WTC11 (cell line): ENCODE results near the gene CDYL. TPM values are rescaled to one million over a fixed set of nuclear protein-coding genes. Genes with fewer than 3 reads are reported as not detected.

Source experiments
- ATAC-seq: fragments of 200-7000 bp; cut with Tn5 transposase; 2 replicates; pipeline ENCODE4 v1.10.0; 2021; ENCODE audit warnings: mild to moderate bottlenecking, moderate library complexity
- CTCF ChIA-PET: fragments of 300-600 bp; sonication (Branson Sonifier 250); formaldehyde crosslinking; loops from one replicate; lab custom pipeline; 2021; ENCODE audit warnings: antibody characterized with exemption; lab: Charles Lee
- POLR2A ChIA-PET: fragments of 350-600 bp; sonication (Branson Sonifier 250); formaldehyde crosslinking; loops from one replicate; lab custom pipeline; 2021; ENCODE audit warnings: antibody characterized with exemption; lab: Charles Lee
- DNase-seq: peaks from one replicate; pipeline ENCODE4 v3.0.0; 2021; ENCODE audit warnings: low spot score
- H3K27ac Mint-ChIP-seq: 2 replicates; pipeline ENCODE4 v1.8.0; 2021; ENCODE audit warnings: mixed read lengths
- H3K27me3 Mint-ChIP-seq: 2 replicates; pipeline ENCODE4 v1.8.0; 2021; ENCODE audit warnings: low read depth, mild to moderate bottlenecking, moderate library complexity, mixed read lengths
- H3K36me3 Mint-ChIP-seq: 2 replicates; pipeline ENCODE4 v1.8.0; 2021; ENCODE audit warnings: mixed read lengths
- H3K4me1 Mint-ChIP-seq: 2 replicates; pipeline ENCODE4 v1.8.0; 2022; ENCODE audit warnings: mixed read lengths
- H3K4me3 Mint-ChIP-seq: 2 replicates; pipeline ENCODE4 v1.8.0; 2021; ENCODE audit warnings: mild to moderate bottlenecking, moderate library complexity, mixed read lengths
- H3K9me3 Mint-ChIP-seq: 2 replicates; pipeline ENCODE4 v1.8.0; 2021; ENCODE audit warnings: mixed read lengths
- AFF4 ChIP-seq: sonication (generic); formaldehyde crosslinking; IDR thresholded peaks from 2 replicates; pipeline ENCODE4 v1.8.1; 2023; ENCODE audit warnings: mild to moderate bottlenecking, missing genetic modification reagents, borderline replicate concordance
- AR ChIP-seq: fragments of 250-450 bp; sonication (Bioruptor Pico); IDR thresholded peaks from 2 replicates; pipeline ENCODE4 v1.9.0; 2021; ENCODE audit warnings: mild to moderate bottlenecking
- CREB1 ChIP-seq: sonication (generic); formaldehyde crosslinking; IDR thresholded peaks from 2 replicates; pipeline ENCODE4 v1.8.0; 2023; ENCODE audit warnings: mild to moderate bottlenecking, missing genetic modification reagents
- CREM ChIP-seq: sonication (generic); formaldehyde crosslinking; IDR thresholded peaks from 2 replicates; pipeline ENCODE4 v1.8.1; 2022; ENCODE audit warnings: mild to moderate bottlenecking, missing genetic modification reagents, moderate library complexity
- FOXJ3 ChIP-seq: sonication (generic); formaldehyde crosslinking; IDR thresholded peaks from 2 replicates; pipeline ENCODE4 v1.9.0; 2021; ENCODE audit warnings: missing genetic modification reagents, mild to moderate bottlenecking, borderline replicate concordance
- GABPB1 ChIP-seq: sonication (generic); formaldehyde crosslinking; IDR thresholded peaks from 2 replicates; pipeline ENCODE4 v1.8.1; 2023; ENCODE audit warnings: mild to moderate bottlenecking, missing genetic modification reagents
- GRHL2 ChIP-seq: fragments of 250-450 bp; sonication (Bioruptor Pico); IDR thresholded peaks from 2 replicates; pipeline ENCODE4 v1.8.0; 2022; ENCODE audit warnings: mild to moderate bottlenecking, moderate library complexity; ENCODE audit not compliant: insufficient replicate concordance, severe bottlenecking
- HMGA2 ChIP-seq: fragments of 250-450 bp; sonication (Bioruptor Pico); IDR thresholded peaks from 2 replicates; pipeline ENCODE4 v1.4.0; 2021; ENCODE audit warnings: mild to moderate bottlenecking, moderate library complexity
- JUN ChIP-seq: sonication (generic); formaldehyde crosslinking; IDR thresholded peaks from 2 replicates; pipeline ENCODE4 v1.8.0; 2023; ENCODE audit warnings: mild to moderate bottlenecking, missing genetic modification reagents
- NR3C1 ChIP-seq: sonication (generic); formaldehyde crosslinking; conservative IDR thresholded peaks from 2 replicates; pipeline ENCODE4 v1.8.1; 2023; ENCODE audit warnings: low read depth, mild to moderate bottlenecking, missing genetic modification reagents
- PREB ChIP-seq: sonication (generic); formaldehyde crosslinking; IDR thresholded peaks from 2 replicates; pipeline ENCODE4 v1.8.1; 2022; ENCODE audit warnings: mild to moderate bottlenecking, missing genetic modification reagents, moderate library complexity, borderline replicate concordance
- PRRX2 ChIP-seq: fragments of 250-450 bp; sonication (Bioruptor Pico); IDR thresholded peaks from 2 replicates; pipeline ENCODE4 v1.8.0; 2021; ENCODE audit warnings: mild to moderate bottlenecking
- RORB ChIP-seq: fragments of 250-450 bp; sonication (Bioruptor Pico); IDR thresholded peaks from 2 replicates; pipeline ENCODE4 v1.9.0; 2021; ENCODE audit warnings: mild to moderate bottlenecking
- TCF7 ChIP-seq: sonication (generic); formaldehyde crosslinking; IDR thresholded peaks from 2 replicates; pipeline ENCODE4 v1.8.0; 2022; ENCODE audit warnings: mild to moderate bottlenecking, low read depth, missing genetic modification reagents, moderate library complexity
- ZNF121 ChIP-seq: sonication (generic); formaldehyde crosslinking; IDR thresholded peaks from 2 replicates; pipeline ENCODE4 v1.8.0; 2023; ENCODE audit warnings: missing genetic modification reagents
- ZNF219 ChIP-seq: sonication (generic); formaldehyde crosslinking; IDR thresholded peaks from 2 replicates; pipeline ENCODE4 v1.8.0; 2023; ENCODE audit warnings: missing genetic modification reagents, mild to moderate bottlenecking, borderline replicate concordance
- ZNF532 ChIP-seq: fragments of 250-450 bp; sonication (Bioruptor Pico); IDR thresholded peaks from 2 replicates; pipeline ENCODE4 v1.9.0; 2021; ENCODE audit warnings: mild to moderate bottlenecking, borderline replicate concordance
- total RNA-seq: library from RNA; stranded (reverse); gene quantifications from 3 replicates; pipeline ENCODE4 v1.2.3, GENCODE V29; 2021

The CDYL gene
- total RNA-seq, 1 experiment from 2014 or later = 92.0 TPM

GRCh38 chr6:4935975-4936680, 159.9 kb downstream of the CDYL start:
- POLR2A ChIA-PET = no interaction called here

GRCh38 chr6:4936681-4937041, 160.5 kb downstream of the CDYL start:
- DNase-seq (no peak), ATAC-seq (no peak)
- no peaks in the 10 kb centered on the region for H3K9me3 Mint-ChIP-seq
- TF ChIP-seq CREB1 (CRISPR knock-in tag) (no peak), RORB (CRISPR knock-in tag) (no peak)
- CTCF ChIA-PET = no interaction called here
- POLR2A ChIA-PET = no interaction called here
- no peaks in the 10 kb centered on the region for H3K27me3 Mint-ChIP-seq
- H3K4me3 Mint-ChIP-seq = no peak overlapping the region
- H3K36me3 Mint-ChIP-seq = peaks cover 16% of the 10 kb centered on the region
- H3K27ac Mint-ChIP-seq = peak overlapping the region; percentile 77; the same call in 1 of the 2 replicates
- H3K4me1 Mint-ChIP-seq = peaks cover 39% of the 10 kb centered on the region

More at GRCh38 chr6:4935975-4936680, 159.9 kb downstream of the CDYL start:
- Mint-ChIP-seq H3K9me3 (no peaks in the 10 kb centered on the region), H3K4me3 (no peak overlapping the region), H3K36me3 (peaks cover 16% of the 10 kb centered on the region), H3K4me1 (peaks cover 41% of the 10 kb centered on the region), H3K27ac (peak overlapping the region; percentile 77), H3K27me3 (no peaks in the 10 kb centered on the region)
- DNase-seq = no peak
- no peak for TF ChIP-seq ZNF121 (CRISPR knock-in tag)
- TF ChIP-seq PRRX2 = no peak
- no peak for TF ChIP-seq ZNF532
- no peak for TF ChIP-seq NR3C1 (CRISPR knock-in tag)
- no peak for TF ChIP-seq GRHL2
- no peak for TF ChIP-seq JUN (CRISPR knock-in tag)
- TF ChIP-seq FOXJ3 (CRISPR knock-in tag) = no peak
- no peak for TF ChIP-seq HMGA2 (CRISPR knock-in tag)
- no peak for TF ChIP-seq ZNF219 (CRISPR knock-in tag)
- TF ChIP-seq TCF7 (CRISPR knock-in tag) = no peak
- TF ChIP-seq CREM (CRISPR knock-in tag) = no peak
- CTCF ChIA-PET = no interaction called here
- no peak for ATAC-seq

GRCh38 chr6:4937414-4937813, 161.2 kb downstream of the CDYL start:
- Mint-ChIP-seq H3K36me3 (peaks cover 16% of the 10 kb centered on the region), H3K27ac (no peak overlapping the region), H3K27me3 (no peaks in the 10 kb centered on the region), H3K9me3 (no peaks in the 10 kb centered on the region), H3K4me1 (peaks cover 43% of the 10 kb centered on the region), H3K4me3 (no peak overlapping the region)
- CTCF ChIA-PET = interaction anchor here (0.7 kb wide), 1 partner anchor 20 kb away, joined by 3 read pairs; no protein-coding TSS in a partner anchor
- DNase-seq (no peak), ATAC-seq (no peak)
- POLR2A ChIA-PET = no interaction called here
- TF ChIP-seq AFF4 (no peak), AR (CRISPR knock-in tag) (no peak), GABPB1 (CRISPR knock-in tag) (no peak), PREB (no peak)
